Lower leg skin (tissue), 3 donors: ENCODE measurements around the gene VWC2L.

Source experiments
- POLR2A ChIP-seq, 2 donors: fragments of 450-650 bp; IDR thresholded peaks; one replicate each; pipeline ENCODE4 v1.6.1; 2016 to 2017; ENCODE audit warnings: antibody characterized with exemption in 2 of 2, mild to moderate bottlenecking in 1 of 2, moderate library complexity in 1 of 2
- TF ChIP-seq, protein P1 (sequence below), 3 donors: fragments of 450-650 bp; IDR thresholded peaks; one replicate each; pipeline ENCODE4 v1.5.1; 2016; ENCODE audit warnings: antibody characterized with exemption in 3 of 3, mild to moderate bottlenecking in 3 of 3, moderate library complexity in 2 of 3

DNA sequence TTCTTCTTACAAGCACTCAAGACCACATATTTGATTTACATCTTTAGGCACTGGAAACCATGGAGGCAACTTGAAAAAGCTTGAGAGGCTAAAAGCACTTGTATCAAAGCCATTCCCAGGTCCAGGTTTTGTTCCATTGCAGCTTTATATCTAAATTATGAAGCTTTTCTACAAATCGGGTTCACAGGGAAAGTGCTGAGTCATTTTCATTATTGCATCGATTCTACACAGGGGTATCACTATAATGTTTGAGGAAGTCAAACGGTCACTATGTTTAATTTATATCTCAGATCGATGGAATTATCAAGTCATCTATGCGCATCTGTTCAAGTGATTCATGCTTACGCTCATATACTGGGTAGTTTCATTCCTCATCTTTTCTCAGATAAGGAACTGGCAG lies 118.7 kb downstream of the VWC2L start:
- TF ChIP-seq, protein P1, sequence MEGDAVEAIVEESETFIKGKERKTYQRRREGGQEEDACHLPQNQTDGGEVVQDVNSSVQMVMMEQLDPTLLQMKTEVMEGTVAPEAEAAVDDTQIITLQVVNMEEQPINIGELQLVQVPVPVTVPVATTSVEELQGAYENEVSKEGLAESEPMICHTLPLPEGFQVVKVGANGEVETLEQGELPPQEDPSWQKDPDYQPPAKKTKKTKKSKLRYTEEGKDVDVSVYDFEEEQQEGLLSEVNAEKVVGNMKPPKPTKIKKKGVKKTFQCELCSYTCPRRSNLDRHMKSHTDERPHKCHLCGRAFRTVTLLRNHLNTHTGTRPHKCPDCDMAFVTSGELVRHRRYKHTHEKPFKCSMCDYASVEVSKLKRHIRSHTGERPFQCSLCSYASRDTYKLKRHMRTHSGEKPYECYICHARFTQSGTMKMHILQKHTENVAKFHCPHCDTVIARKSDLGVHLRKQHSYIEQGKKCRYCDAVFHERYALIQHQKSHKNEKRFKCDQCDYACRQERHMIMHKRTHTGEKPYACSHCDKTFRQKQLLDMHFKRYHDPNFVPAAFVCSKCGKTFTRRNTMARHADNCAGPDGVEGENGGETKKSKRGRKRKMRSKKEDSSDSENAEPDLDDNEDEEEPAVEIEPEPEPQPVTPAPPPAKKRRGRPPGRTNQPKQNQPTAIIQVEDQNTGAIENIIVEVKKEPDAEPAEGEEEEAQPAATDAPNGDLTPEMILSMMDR (IDR thresholded peaks at IDR 0.05): no peak
- TF ChIP-seq POLR2A (IDR thresholded peaks at IDR 0.05): no peak
